Endothelial cell of umbilical vein (primary cell): ENCODE results near the gene TAS2R1. TPM values are rescaled to one million over a fixed set of nuclear protein-coding genes. Genes with fewer than 3 reads are reported as not detected.

Experiments
- BruUV-seq: library from RNA; stranded (reverse); fragments of 400-500 nt; replicated peaks from 2 replicates; lab custom pipeline; 2021; lab: Mats Ljungman, UMichigan
- CTCF ChIA-PET: fragments of 300-600, 350-600 bp; sonication (Branson Sonifier 250); formaldehyde crosslinking; loops from one replicate; lab custom pipeline; 2021; ENCODE audit warnings: antibody characterized with exemption, inconsistent platforms; lab: Charles Lee
- POLR2A ChIA-PET: fragments of 300-600, 350-600 bp; sonication (Branson Sonifier 250); formaldehyde crosslinking; loops from one replicate; lab custom pipeline; 2021; ENCODE audit warnings: antibody characterized with exemption, inconsistent platforms; lab: Charles Lee
- DNase-seq: peaks from one replicate; pipeline ENCODE4 v3.0.0-alpha.2; 2011; ENCODE audit warnings: low read depth, low spot score
- FAIRE-seq: peaks from 2 replicates; lab custom pipeline; 2011; peaks lifted over from hg19 to GRCh38; lab: Jason Lieb, UNC
- H2AFZ ChIP-seq: 2 replicates; pipeline ENCODE4 v1.6.0; 2012; ENCODE audit warnings: low read depth, low read length, control low read depth, inconsistent platforms
- H3K27ac ChIP-seq: 2 replicates; pipeline ENCODE4 v1.5.1; 2011; ENCODE audit warnings: low read depth, mild to moderate bottlenecking, control low read depth, low read length, moderate library complexity; ENCODE audit not compliant: insufficient read depth
- H3K27me3 ChIP-seq, 2 experiments: 2 replicates each; pipeline versions ENCODE4 v1.6.0 to v1.6.1; 2011; ENCODE audit warnings: low read length in 2 of 2, mixed read lengths in 1 of 2; ENCODE audit not compliant: control insufficient read depth in 2 of 2, insufficient read depth in 2 of 2
- H3K36me3 ChIP-seq, 2 experiments: 2 replicates in 1 of 2; 3 replicates in 1 of 2; pipeline ENCODE4 v1.5.1; 2011; ENCODE audit warnings: low read length in 2 of 2, mild to moderate bottlenecking in 1 of 2, moderate library complexity in 1 of 2; ENCODE audit not compliant: control insufficient read depth in 2 of 2, insufficient read depth in 2 of 2; ENCODE audit errors: extremely low read depth in 1 of 2
- H3K4me1 ChIP-seq: 3 replicates; pipeline ENCODE4 v1.5.1; 2011; ENCODE audit warnings: mild to moderate bottlenecking, low read length; ENCODE audit not compliant: control insufficient read depth, insufficient read depth; ENCODE audit errors: extremely low read depth
- H3K4me2 ChIP-seq: 2 replicates; pipeline ENCODE4 v1.6.1; 2011; ENCODE audit warnings: low read length, control low read depth, mixed read lengths; ENCODE audit not compliant: insufficient read depth
- H3K4me3 ChIP-seq, 3 experiments: fragments of 200-600 bp in 1 of 3; sonication (generic), shearing (Covaris generic) in 1 of 3; replicated peaks in 1 of 3; 2 replicates each; pipeline ENCODE4 v1.5.1; 2011 to 2016; ENCODE audit warnings: control low read depth in 3 of 3, low read length in 3 of 3, mild to moderate bottlenecking in 2 of 3, inconsistent platforms in 1 of 3, low read depth in 1 of 3, moderate library complexity in 1 of 3; ENCODE audit not compliant: insufficient read depth in 1 of 3
- H3K79me2 ChIP-seq: 2 replicates; pipeline ENCODE4 v1.6.0; 2012; ENCODE audit warnings: low read length, inconsistent platforms; ENCODE audit not compliant: control insufficient read depth, insufficient read depth
- H3K9ac ChIP-seq: replicated peaks from 2 replicates; pipeline ENCODE3; 2011; ENCODE audit warnings: low read length, control low read depth; ENCODE audit not compliant: insufficient read depth; ENCODE audit errors: extremely low read depth
- H3K9me1 ChIP-seq: replicated peaks from 3 replicates; pipeline ENCODE4 v1.6.0; 2011; ENCODE audit warnings: mild to moderate bottlenecking, low read length; ENCODE audit not compliant: control insufficient read depth, insufficient read depth; ENCODE audit errors: extremely low read depth
- H3K9me3 ChIP-seq: replicated peaks from 2 replicates; pipeline ENCODE4 v1.5.1; 2012; ENCODE audit warnings: low read length, inconsistent platforms; ENCODE audit not compliant: control insufficient read depth, insufficient read depth
- H4K20me1 ChIP-seq: replicated peaks from 2 replicates; pipeline ENCODE3; 2011; ENCODE audit warnings: mild to moderate bottlenecking, low read length; ENCODE audit not compliant: control insufficient read depth, insufficient read depth; ENCODE audit errors: extremely low read depth
- EZH2 ChIP-seq: IDR thresholded peaks from 2 replicates; pipeline ENCODE4 v1.6.1; 2012; ENCODE audit warnings: borderline replicate concordance, low read depth, mild to moderate bottlenecking, moderate library complexity, low read length, inconsistent platforms; ENCODE audit not compliant: severe bottlenecking
- FOS ChIP-seq: IDR thresholded peaks from 2 replicates; pipeline ENCODE4 v1.6.1; 2011; ENCODE audit warnings: mild to moderate bottlenecking, low read length, moderate library complexity, borderline replicate concordance; ENCODE audit not compliant: insufficient read depth
- GATA2 ChIP-seq: IDR thresholded peaks from 2 replicates; pipeline ENCODE4 v1.7.0; 2011; ENCODE audit warnings: low read depth, mild to moderate bottlenecking, moderate library complexity, mixed read lengths, low read length; ENCODE audit not compliant: insufficient read length, insufficient read depth
- JUN ChIP-seq: IDR thresholded peaks from 2 replicates; pipeline ENCODE4 v1.6.1; 2011; ENCODE audit warnings: borderline replicate concordance, low read depth; ENCODE audit not compliant: insufficient read length, insufficient read depth
- MAX ChIP-seq: IDR thresholded peaks from 2 replicates; pipeline ENCODE4 v1.6.1; 2011; ENCODE audit not compliant: insufficient read depth, insufficient read length
- MYC ChIP-seq: IDR thresholded peaks from one replicate; pipeline ENCODE4 v1.6.1; 2011; ENCODE audit warnings: mild to moderate bottlenecking, low read depth, low read length
- POLR2A ChIP-seq: IDR thresholded peaks from 2 replicates; pipeline ENCODE4 v1.6.1; 2012; ENCODE audit warnings: low read depth, mild to moderate bottlenecking, control low read depth, low read length
- POLR2AphosphoS5 ChIP-seq: IDR thresholded peaks from 2 replicates; pipeline ENCODE4 v1.6.1; 2012; ENCODE audit warnings: low read depth, mild to moderate bottlenecking, control low read depth, low read length, moderate library complexity; ENCODE audit not compliant: insufficient read depth
- dilution Hi-C: fragments of 300-500 bp; cut with MboI; formaldehyde crosslinking; loops from one replicate; pipeline ENCODE4 v1.15.0; 2019; ENCODE audit warnings: low sequenced_read_pairs; ENCODE audit not compliant: extremely low pct_ligation_motif_present
- intact Hi-C: fragments of 100-400 bp; cut with micrococcal nuclease; formaldehyde crosslinking; loops from one replicate; pipeline ENCODE4 v1.10.0; 2022
- polyA plus RNA-seq, 4 experiments: library from polyadenylated mRNA; depleted of rRNA in 3 of 4; stranded (reverse) in 3 of 4; unstranded in 1 of 4; fragments of >200 nt; gene quantifications; 2 replicates each; pipeline versions ENCODE4 v1.2.1 to v1.2.3, GENCODE V29; 2011 to 2012; ENCODE audit warnings: missing spikeins in 1 of 4
- total RNA-seq: library from RNA; stranded (reverse); gene quantifications from 2 replicates; pipeline ENCODE4 v1.2.3, GENCODE V29; 2021
- TF ChIP-seq, protein P1 (sequence below), 2 donors: IDR thresholded peaks; 1 replicate in 1 of 2; 2 replicates in 1 of 2; pipeline ENCODE4 v1.5.1; 2011; ENCODE audit warnings: low read length in 2 of 2, mild to moderate bottlenecking in 2 of 2, moderate library complexity in 2 of 2, control low read depth in 1 of 2, inconsistent platforms in 1 of 2, low read depth in 1 of 2; ENCODE audit not compliant: insufficient read depth in 1 of 2; ENCODE audit errors: extremely low read depth in 1 of 2

The TAS2R1 gene
- total and polyA plus RNA-seq, 2 donors (not counting 3 experiments of a cell fraction or from before 2014, with no cell fraction given) = not detected

DNA sequence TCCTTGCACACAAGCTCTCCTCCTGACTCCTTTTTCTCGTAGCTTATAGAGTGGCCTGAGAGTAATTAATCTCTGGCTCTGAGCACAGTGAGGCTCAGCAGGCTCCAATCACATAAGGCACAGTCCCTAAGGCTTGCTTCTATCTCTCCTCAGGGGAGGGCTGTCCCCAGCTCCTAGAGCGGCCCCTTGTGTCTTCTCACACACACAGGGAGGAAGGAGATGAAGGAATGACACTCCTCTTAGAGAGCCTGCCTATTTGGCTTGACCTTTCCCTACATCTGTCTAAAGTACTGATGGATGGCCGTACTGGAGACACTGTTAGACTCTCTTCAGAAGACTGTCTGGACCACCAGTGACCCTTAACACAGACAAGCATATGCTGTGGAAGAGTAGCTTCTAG lies 12.9 kb downstream of the TAS2R1 start:
- DNase-seq (no peak), FAIRE-seq (no peak)
- Histone ChIP-seq H3K9ac (no peak overlapping the region), H3K27me3 (no peaks in the 10 kb centered on the region), H3K4me2 (no peak overlapping the region), H2AFZ (no peak overlapping the region), H3K27ac (no peak overlapping the region), H3K9me3 (peaks cover 3% of the 10 kb centered on the region), H3K36me3 (no peaks in the 10 kb centered on the region), H4K20me1 (no peaks in the 10 kb centered on the region), H3K79me2 (no peaks in the 10 kb centered on the region), H3K9me1 (no peaks in the 10 kb centered on the region), H3K4me1 (no peaks in the 10 kb centered on the region), H3K4me3 (no peak overlapping the region)
- dilution Hi-C loops (no loop called here), intact Hi-C loops (no loop called here)
- POLR2A ChIA-PET = no interaction called here
- CTCF ChIA-PET = no interaction called here
- no TSS peak for BruUV-seq
- TF ChIP-seq POLR2A (no peak), EZH2 (no peak), FOS (no peak), GATA2 (no peak), MYC (no peak)

- H2AFZ ChIP-seq = no peak overlapping the region
- dilution Hi-C loops = no loop called here
- no peak overlapping the region for H3K27ac ChIP-seq
These were observed 14.8 kb downstream of the TAS2R1 start for GRCh38 chr5:9615331-9615730.

More at GRCh38 chr5:9615331-9615730, 14.8 kb downstream of the TAS2R1 start:
- Histone ChIP-seq H3K9me1 (no peaks in the 10 kb centered on the region), H3K9me3 (peaks cover 3% of the 10 kb centered on the region), H4K20me1 (no peaks in the 10 kb centered on the region), H3K4me2 (no peak overlapping the region), H3K4me1 (no peaks in the 10 kb centered on the region), H3K27me3 (no peaks in the 10 kb centered on the region), H3K9ac (no peak overlapping the region), H3K4me3 (no peak overlapping the region), H3K79me2 (no peaks in the 10 kb centered on the region), H3K36me3 (no peaks in the 10 kb centered on the region)
- no peak for DNase-seq
- no peak for FAIRE-seq
- intact Hi-C loops = no loop called here
- TF ChIP-seq EZH2 (no peak), POLR2AphosphoS5 (no peak), GATA2 (no peak), FOS (no peak), JUN (no peak), MAX (no peak), MYC (no peak), POLR2A (no peak)
- TF ChIP-seq, protein P1, sequence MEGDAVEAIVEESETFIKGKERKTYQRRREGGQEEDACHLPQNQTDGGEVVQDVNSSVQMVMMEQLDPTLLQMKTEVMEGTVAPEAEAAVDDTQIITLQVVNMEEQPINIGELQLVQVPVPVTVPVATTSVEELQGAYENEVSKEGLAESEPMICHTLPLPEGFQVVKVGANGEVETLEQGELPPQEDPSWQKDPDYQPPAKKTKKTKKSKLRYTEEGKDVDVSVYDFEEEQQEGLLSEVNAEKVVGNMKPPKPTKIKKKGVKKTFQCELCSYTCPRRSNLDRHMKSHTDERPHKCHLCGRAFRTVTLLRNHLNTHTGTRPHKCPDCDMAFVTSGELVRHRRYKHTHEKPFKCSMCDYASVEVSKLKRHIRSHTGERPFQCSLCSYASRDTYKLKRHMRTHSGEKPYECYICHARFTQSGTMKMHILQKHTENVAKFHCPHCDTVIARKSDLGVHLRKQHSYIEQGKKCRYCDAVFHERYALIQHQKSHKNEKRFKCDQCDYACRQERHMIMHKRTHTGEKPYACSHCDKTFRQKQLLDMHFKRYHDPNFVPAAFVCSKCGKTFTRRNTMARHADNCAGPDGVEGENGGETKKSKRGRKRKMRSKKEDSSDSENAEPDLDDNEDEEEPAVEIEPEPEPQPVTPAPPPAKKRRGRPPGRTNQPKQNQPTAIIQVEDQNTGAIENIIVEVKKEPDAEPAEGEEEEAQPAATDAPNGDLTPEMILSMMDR (IDR thresholded peaks at IDR 0.05; ENCODE audit: extremely low read depth in 1 of 2, insufficient read depth in 1 of 2, low read depth in 1 of 2, low read length in 2 of 2) = no peak
- CTCF ChIA-PET = no interaction called here
- no TSS peak for BruUV-seq
- POLR2A ChIA-PET = no interaction called here
